ENCODE results near the gene MME.
"Not testable (repeated sequence)": the region's sequence is repeated elsewhere in the genome, so short reads cannot be mapped to it uniquely, and the experiment has no call there.

MME gene

DNA sequence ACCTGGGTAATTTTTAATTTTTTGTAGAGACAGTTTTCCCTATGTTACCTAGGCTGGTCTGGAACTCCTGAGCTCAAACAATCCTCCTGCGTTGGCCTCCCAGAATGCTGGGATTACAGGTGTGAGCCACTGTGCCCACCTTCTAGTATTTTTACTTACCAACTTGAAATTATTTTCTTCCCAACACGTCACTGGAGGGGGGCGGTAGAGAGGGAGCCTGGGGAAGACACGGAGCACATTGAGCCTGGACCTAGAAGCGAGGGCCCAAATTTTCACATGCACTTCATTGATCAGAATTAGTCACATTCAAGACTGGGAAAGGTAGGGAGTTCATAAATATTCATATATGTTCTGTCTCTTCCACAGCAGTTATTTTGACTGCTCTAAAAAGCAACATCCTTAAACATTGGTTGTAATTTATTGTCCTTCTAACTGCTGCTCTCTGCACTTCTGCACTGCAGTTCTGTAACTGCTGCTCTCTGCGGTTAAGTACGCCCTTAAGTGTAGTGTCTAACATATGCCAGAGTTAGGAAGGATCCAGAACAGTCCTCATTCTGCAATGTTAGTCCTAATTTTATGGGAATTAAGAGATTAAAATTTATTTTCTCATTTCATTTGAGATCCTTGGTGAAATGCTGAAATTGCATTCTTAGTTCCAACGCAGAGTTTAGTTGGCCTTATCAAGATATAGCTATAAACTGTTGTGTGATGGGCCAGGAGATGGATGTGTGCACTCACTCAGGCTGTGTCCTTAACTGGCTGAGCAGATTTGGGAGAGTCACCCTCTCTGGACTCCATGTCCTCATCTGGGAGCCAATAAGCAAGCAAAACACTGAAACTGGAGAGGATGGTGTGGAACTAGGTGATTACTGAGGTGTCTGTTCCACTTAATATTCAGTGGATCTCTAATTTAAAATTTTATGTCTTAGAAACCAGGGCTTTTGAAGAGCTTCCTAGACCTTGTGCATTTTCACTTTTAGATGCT lies 115.1 kb downstream of the MME start:
- no peak for DNase-seq

DNA sequence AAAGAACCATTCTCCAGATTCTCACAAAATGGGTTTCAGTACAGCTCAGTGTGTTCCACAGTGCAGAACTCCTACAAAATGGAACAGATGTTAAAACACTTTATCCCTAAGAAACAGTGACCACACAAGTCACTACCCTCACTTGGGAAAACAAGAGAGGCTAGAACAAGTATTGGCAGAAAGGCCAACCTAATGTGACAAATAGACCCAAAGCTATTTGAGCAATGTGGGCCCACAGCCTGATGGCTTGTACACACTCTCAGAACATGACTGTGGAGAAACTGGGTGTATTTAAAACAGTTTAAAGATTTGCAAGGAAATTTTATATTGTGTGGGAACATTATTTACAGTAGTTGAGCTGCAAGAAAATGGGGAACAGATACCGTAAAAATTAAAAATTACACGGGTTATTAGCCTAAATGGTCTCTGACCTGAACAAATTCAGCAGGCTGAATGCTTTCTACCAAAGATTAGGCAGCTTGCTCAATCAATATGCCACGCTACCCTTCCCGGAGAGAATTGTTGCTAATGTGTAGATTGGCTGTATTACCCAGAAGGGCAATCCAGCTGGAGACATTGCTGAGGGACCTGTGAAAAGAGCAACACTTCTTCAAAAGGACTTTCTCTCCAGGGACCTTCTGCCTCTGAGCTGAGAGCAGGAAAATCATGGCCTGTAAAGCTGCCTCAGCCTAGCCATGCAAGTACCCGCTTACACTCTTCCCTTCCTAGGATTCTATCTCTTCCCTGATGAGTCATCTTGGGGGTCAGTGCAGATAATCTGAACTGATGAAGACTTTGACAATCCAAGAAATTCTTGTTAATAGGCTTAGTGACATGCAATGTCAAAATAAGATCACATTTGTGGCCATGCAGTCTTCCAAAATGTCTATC lies 116.3 kb downstream of the MME start:
- DNase-seq: no peak

DNA sequence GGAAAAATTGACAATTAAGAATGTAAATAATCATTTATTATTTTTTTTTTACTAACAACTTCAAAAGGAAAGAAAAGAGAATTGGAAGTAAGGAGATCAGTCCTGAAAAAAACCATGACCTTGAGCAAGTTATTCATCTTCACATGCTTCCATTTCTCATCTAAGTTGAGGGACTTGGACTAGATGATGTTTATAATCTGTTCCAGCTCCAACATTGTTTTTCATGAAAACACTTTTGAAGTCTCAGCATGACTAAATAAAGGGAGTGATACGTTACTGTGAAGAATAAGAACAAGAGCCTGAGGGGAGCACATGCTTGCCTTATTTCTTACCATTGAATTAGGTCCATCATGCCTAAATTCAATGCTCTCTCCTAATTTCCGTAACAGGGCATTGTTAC lies 117.7 kb downstream of the MME start:
- no peak for DNase-seq

DNA sequence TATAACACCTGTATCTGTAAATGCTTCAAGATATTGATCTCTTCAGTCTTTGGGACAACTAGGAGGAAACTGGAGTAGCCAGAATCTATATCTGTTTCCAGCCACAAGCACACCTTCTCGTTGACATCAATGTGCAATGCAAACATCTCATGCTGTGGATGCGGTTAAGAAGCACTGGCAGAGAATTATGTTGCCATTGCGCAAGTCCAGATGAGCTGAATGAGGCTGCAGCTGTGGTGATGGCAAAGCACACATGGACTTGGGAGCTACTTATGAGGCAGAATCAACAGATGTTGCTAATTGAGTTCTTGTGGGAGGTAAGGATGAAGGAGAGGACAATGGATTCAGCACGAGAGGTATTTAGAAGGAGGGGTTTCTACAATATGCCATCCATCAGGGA lies 122.5 kb downstream of the MME start:
- no peak for DNase-seq

DNA sequence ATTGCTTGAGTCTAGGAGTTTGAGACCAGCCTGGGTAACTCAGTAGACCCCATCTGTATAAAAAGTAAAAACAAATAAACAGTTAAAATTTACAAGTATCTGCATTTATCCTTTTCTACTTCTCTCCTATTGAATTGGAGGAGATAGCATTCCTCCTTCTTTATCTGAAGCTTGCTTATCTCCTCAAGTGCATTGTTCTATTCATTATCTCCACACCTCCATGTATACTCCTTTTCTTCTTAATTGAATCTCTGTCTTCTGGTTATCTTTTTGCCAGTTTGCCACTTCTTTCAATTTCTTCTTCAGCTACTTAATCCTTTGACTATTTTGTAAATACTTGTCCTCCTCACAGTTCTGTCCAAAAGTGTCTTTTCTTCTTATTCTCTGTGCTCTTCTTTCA lies 124.7 kb downstream of the MME start:
- no peak for DNase-seq

DNA sequence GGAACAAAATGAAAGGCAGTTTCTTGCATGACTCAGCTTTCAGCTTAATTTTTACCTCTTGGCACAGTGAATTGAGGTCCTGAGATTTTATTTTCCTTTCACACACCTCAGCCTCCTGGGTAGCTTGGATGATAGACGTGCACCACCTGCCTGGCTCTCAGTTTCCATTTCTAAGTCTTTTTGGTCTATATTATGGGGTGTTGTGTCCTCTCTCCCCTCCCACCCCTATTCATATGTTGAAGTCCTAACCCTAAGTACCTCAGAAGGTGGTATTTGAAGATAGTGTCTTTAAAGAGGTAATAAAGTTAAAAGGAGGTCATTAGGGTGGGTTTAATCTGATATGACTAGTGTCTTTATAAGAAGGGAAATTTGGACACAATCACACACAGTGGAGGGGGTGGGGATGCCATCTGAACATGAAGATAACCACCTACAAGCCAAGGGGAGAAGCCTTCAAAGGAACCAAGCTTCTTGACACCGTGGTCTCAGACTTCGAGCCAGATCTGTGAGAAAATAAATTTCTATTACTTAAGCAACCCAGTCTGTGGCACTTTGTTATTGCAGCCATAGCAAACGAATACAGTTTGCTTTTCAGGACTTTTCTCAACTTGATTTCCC lies 128.2 kb downstream of the MME start:
- DNase-seq: no peak

DNA sequence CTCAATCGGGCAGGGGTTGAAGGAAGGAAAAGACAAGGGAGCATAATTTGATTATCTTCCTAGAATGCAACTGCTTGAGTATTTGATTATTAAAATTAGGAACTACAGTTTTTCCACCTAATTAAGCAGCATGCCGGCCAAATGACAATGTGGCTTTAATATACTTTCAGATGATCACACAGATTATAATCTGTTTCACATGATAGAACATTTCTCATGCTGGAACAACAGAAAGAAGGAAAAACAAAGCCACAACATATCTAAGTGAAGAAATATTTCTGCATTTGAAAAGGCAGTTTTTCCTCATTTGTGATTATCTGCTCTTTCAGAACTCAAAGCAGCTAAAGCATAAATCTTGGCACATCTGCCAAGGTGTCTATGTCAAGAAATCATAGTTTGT lies 130.6 kb downstream of the MME start:
- DNase-seq: no peak

DNA sequence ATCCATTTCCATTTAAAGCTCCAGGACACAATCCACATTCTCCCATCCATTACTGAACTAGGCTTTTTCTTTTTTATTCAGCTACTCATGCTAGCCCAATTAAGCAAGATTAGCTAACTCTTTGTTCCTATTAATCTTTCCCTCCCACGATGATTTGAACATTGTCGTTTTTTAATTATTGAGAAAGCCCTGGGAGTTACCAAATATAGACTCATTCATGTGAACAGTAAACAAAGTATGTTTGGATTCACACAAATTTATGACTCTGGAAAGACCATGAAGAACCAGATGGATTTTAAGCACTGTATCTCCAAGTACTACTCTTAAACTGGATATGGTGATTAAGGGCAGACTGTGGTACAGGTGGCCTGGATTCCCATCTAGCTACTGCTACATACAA lies 131.1 kb downstream of the MME start:
- DNase-seq: no peak

DNA sequence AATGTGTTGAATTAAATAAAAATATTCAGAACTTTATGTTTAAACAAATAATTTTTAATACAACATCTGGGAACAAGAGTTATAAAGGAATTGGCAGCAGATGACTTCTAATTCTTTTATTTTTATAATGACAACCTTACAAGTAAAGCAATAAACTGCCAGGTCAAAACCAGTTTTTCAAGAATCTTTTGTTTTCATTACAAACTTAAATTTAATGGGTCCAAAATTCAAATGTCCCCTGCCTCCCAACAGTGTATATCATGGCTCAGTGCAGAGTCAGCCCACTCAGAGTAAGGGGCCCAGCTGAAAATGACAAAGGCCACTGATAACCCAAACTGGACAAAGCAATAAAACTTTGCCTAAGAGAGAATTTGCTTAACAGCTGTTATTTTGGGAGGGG lies 131.8 kb downstream of the MME start:
- no peak for DNase-seq

DNA sequence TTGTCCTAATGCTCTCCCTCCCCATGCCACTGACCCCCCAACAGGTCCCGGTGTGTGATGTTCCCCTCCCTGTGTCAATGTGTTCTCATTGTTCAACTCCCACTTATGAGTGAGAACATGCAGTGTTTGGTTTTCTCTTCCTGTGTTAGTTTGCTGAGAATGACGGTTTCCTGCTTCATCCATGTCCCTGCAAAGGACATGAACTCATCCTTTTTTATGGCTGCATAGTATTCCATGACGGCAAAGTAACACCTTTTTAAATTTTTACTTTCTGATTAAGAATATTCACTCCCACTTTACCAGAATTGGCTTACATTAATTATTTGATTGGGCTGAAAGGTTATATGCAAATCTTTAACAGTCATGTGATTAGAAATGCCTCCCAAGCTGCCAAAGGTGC lies 135.9 kb downstream of the MME start:
- DNase-seq: not testable (repeated sequence)

DNA sequence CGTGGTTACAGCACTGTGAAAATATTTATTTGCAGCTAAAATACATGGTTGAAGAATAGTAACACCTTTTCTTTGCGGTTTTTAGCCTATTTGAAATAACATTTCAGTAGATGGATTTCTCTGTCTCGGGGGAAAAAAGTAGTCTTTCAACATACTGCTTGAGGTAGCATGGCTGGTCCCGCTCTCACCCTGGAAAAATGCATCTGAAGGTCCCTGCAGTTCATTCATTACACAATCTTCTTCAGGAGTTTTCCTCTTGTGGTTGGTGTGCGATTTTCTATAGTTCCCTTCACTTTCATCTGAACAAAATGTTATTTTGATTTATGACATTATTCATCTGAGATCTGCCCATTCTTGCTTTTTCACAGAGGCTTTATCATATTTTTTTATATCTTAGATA lies 137.5 kb downstream of the MME start:
- no peak for DNase-seq

DNA sequence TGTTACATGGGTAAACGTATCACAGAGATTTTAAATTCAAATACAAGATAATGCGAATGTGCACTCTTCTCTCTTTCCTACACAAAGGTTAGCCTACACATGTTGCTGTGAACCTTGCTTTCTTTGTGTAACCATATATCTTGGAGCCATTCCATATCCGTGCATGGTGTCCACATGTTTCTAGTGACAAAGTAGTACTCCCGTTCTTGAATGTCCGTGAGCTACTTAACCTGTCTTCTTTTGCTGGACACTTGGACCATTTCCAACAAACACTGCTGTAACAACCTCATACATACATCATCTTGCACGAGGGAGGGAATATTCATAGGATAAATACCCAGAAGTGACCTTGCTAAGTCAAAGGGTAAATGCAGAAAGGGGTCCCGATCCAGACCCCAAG lies 138.3 kb downstream of the MME start:
- DNase-seq: no peak

DNA sequence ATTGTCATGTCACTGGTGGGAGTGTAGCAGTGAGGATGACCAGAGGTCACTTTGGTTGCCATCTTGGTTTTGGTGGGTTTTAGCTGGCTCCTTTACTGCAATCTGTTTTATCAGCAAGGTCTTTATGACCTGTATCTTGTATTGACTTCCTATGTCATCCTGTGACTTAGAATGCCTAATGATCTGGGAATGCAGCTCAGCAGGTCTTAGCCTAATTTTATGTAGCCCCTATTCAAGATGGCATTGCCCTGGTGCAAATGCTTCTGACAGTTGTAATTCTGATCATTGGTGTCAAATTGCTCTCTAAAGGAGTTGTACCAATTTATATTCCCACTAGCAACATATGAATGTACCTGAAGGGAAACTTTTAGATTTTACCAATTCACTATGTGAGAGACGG lies 139.0 kb downstream of the MME start:
- no peak for DNase-seq

DNA sequence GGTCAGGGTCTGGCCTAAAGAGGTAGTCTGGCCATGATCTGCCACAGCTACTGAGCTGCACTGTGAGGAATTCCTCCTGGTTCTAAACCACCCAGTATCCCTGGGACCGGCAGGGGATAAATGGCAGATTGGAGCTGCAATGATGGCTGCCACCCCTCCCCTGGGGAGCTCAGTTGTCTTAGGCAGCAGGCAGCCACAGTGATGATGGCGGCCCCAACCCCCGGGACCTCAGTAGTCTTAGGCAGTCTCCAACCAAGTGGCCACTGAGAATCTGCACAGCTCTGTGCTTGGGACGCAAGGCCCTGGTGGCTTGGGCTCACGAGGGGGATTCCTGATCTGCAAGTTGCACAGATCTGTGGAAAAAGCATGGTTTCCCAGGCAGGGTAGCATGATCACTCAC lies 145.3 kb downstream of the MME start:
- no peak for DNase-seq

DNA sequence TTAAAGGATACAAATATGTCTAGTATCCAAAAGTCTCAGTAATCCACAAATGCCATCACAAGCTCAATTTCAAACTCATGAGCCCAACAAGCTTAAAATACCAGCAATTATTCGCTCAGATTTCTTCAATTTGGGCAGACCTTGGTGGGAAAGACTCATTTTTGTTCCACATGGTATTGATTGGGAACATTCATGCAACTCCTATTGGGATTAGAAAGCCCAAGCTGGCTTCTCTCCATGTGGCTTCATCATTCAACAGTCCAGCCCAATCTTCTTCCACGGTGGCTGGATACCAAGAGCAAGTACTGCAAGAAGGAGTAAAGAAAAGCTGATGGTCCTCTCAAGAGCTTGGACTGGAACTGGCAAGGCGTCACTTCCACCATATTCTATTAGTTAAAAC lies 147.0 kb downstream of the MME start:
- DNase-seq: no peak

DNA sequence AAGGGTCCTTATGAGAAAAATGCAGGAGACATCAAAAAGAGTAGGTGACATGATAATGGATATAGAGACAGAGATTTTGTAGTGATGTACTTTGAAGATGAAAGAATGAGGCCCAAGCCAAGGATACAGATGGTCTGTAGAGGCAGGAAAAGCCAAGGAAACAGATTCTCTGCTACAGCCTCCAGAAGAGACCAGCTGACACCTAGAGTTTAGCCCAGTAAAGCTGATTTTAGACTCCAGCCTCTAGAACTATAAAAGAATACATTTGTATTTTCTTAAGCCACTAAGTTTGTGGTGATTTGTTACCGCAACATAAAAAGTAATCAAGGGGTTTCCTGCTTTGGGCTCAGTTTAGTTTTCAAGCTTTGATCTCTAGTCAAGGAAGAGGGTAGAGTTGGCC lies 148.6 kb downstream of the MME start:
- DNase-seq: no peak

DNA sequence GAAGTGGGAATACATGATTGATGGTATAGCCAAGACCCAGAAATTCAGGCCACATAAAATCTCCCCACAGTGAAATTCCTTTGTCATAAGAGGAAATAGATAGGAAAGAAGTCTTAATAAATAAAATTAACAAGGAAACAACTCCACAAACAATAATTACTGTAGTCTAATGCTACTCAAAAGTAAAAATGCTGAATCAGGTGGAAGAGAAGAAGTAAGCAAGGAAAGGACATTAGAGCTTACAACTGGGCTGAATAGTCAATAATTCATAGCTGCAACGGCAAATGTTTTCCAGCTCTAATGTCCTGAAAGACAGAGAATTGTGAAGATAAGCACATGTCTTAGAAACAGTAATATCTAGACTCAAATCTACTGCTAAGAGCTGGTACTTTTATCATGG lies 149.0 kb downstream of the MME start:
- DNase-seq: no peak

DNA sequence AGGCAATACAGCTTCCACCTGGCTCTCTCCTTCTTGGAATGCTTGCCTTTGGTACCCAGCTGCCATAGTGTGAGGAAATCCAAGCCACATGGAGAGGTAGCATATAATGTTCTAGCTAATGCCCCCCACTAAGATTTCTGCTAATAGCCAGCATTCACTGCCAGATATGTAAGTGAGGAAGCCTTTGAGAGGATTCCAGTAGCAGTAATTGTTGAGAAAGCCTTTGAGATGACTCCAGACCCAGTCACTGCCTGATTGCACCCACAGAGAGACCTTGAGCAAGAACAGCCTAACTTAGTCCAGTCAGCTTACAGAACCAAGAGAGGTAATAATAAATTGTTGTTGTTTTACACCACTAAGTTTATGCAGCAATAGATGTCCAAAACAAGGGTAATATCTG lies 150.3 kb downstream of the MME start:
- no peak for DNase-seq

DNA sequence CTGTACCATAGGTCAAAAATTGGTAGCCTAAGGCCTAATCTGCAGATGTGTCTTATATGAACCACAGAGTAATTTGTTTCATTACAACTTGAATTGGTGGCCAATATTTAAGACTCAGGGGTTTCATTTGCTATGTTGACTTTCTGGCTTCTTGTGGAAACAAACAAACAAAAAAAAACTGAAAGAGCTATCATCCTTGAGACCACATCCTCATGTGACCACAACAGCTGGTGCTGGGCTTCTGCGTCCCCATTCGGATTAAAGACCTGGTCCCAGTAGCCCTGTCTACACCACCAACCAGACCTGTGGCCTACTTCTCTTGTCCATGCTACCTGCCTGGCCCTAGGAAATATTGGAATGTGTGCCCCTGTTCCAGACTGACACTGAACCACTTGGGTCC lies 151.7 kb downstream of the MME start:
- DNase-seq: no peak

DNA sequence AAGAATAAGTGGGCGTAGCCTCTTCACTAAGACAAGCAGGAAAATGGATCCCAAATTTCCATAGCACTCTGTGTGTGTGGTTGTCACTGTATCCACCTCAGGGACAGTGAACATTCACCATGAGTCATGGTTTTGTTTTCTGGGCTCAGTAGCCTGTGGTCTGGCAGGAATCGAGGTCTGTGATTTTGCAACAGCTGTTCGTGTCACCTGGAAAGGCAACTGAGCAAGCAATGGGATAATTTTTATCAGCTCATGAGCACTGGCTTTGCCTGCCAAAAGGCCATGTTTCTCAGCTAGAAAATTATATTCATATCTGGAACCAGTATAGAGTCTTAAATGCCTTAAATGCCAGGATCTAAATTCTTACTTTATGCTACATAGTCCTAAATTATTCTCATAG lies 152.5 kb downstream of the MME start:
- no peak for DNase-seq

DNA sequence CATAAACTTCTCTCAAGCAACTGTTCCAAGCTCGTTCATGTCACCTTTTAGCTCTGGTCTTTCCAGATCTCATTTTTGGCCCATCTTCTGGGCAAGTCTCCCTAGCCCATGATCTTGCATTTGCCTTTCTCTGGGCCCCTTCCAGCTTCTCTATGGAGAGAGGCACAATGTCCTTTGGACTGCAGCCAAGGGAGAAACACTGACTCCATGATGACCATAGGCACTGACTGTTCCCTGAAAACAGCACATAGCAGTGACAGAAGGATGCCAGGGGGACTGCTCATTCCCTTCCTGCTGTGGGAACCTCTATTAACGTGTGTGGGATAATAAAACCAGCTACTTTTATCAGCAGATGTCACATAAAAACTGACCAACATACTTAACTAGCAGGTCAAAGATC lies 153.1 kb downstream of the MME start:
- no peak for DNase-seq
